HepG2 (cell line): Measurements from ENCODE around the gene FUT1. TPM values are rescaled to one million over a fixed set of nuclear protein-coding genes. Genes with fewer than 3 reads are reported as not detected.

ENCODE experiments used
- EP300 ChIP-seq, 3 experiments: sonication (generic) in 1 of 3; formaldehyde crosslinking in 1 of 3; IDR thresholded peaks; 2 replicates each; pipeline versions ENCODE4 v1.5.1 to v1.6.1; 2011 to 2020; ENCODE audit warnings: low read depth in 2 of 3, low read length in 2 of 3, borderline replicate concordance in 1 of 3, improper control_type of control experiment in 1 of 3, mild to moderate bottlenecking in 1 of 3, missing genetic modification reagents in 1 of 3, moderate library complexity in 1 of 3
- FOXA3 ChIP-seq: IDR thresholded peaks from 2 replicates; pipeline ENCODE4 v1.6.1; 2016; ENCODE audit warnings: missing genetic modification reagents, missing compliant biosample characterization
- FOXP4 ChIP-seq: sonication (generic); formaldehyde crosslinking; IDR thresholded peaks from 2 replicates; pipeline ENCODE4 v1.4.0; 2020; ENCODE audit warnings: missing genetic modification reagents
- GZF1 ChIP-seq: sonication (generic); formaldehyde crosslinking; IDR thresholded peaks from 2 replicates; pipeline ENCODE4 v1.5.1; 2020; ENCODE audit warnings: mild to moderate bottlenecking, missing genetic modification reagents
- NAIF1 ChIP-seq: sonication (generic); formaldehyde crosslinking; IDR thresholded peaks from 2 replicates; pipeline ENCODE4 v1.5.0; 2020; ENCODE audit warnings: mild to moderate bottlenecking, missing genetic modification reagents, borderline replicate concordance
- NCOA2 ChIP-seq: sonication (generic); formaldehyde crosslinking; IDR thresholded peaks from 2 replicates; pipeline ENCODE4 v1.8.0; 2022; ENCODE audit warnings: inconsistent platforms
- NR1H2 ChIP-seq: sonication (generic); formaldehyde crosslinking; IDR thresholded peaks from 2 replicates; pipeline ENCODE4 v1.8.1; 2022; ENCODE audit warnings: low read depth, missing genetic modification reagents, borderline replicate concordance
- SMARCE1 ChIP-seq: fragments of 450-650 bp; IDR thresholded peaks from 2 replicates; pipeline ENCODE4 v1.6.1; 2017; ENCODE audit warnings: borderline replicate concordance
- TCF12 ChIP-seq, 2 experiments: fragments of 450-650 bp in 1 of 2; sonication (generic) in 1 of 2; formaldehyde crosslinking in 1 of 2; IDR thresholded peaks; 2 replicates each; pipeline versions ENCODE4 v1.6.1 to v1.8.0; 2017 to 2022; ENCODE audit warnings: antibody characterized with exemption in 1 of 2, mild to moderate bottlenecking in 1 of 2, missing genetic modification reagents in 1 of 2, moderate library complexity in 1 of 2
- ZBTB10 ChIP-seq: sonication (generic); formaldehyde crosslinking; IDR thresholded peaks from 2 replicates; pipeline ENCODE4 v1.4.0; 2020; ENCODE audit warnings: missing genetic modification reagents, borderline replicate concordance
- ZNF10 ChIP-seq: sonication (generic); formaldehyde crosslinking; IDR thresholded peaks from 2 replicates; pipeline ENCODE4 v1.4.0; 2020; ENCODE audit warnings: mild to moderate bottlenecking, low read depth, missing genetic modification reagents, borderline replicate concordance
- ZNF235 ChIP-seq: sonication (generic); formaldehyde crosslinking; IDR thresholded peaks from 2 replicates; pipeline ENCODE4 v1.8.1; 2023; ENCODE audit warnings: mild to moderate bottlenecking, missing genetic modification reagents, borderline replicate concordance
- ZNF264 ChIP-seq: sonication (generic); formaldehyde crosslinking; IDR thresholded peaks from 2 replicates; pipeline ENCODE4 v1.4.0; 2020; ENCODE audit warnings: missing genetic modification reagents
- ZNF276 ChIP-seq: sonication (generic); formaldehyde crosslinking; IDR thresholded peaks from 2 replicates; pipeline ENCODE4 v1.4.0; 2020; ENCODE audit warnings: mild to moderate bottlenecking, low read depth, missing genetic modification reagents
- ZNF432 ChIP-seq: sonication (generic); formaldehyde crosslinking; IDR thresholded peaks from 2 replicates; pipeline ENCODE4 v1.5.0; 2020; ENCODE audit warnings: missing genetic modification reagents, mild to moderate bottlenecking, borderline replicate concordance
- polyA plus RNA-seq, 8 experiments: library from polyadenylated mRNA; depleted of rRNA in 3 of 8; stranded (reverse) in 7 of 8; unstranded in 1 of 8; fragments of >200 nt; fragmentation: Illumina TruSeq in 4 of 8; extraction: Trizol in 4 of 8; gene quantifications; 2 replicates each; pipeline versions ENCODE4 v1.2.1 to v1.2.3, GENCODE V29; 2011 to 2016; ENCODE audit warnings: low read depth in 4 of 8, missing spikeins in 1 of 8, mixed read lengths in 1 of 8; ENCODE audit not compliant: insufficient read depth in 1 of 8
- total RNA-seq, 5 experiments: library from RNA; depleted of rRNA; stranded (reverse); fragments of >200 nt; fragmentation: Illumina TruSeq; extraction: Trizol; gene quantifications; 2 replicates each; pipeline ENCODE4 v1.2.3, GENCODE V29; 2016; ENCODE audit warnings: low read depth in 1 of 5
- TF ChIP-seq, protein P1 (sequence below): sonication (generic); formaldehyde crosslinking; IDR thresholded peaks from 2 replicates; pipeline ENCODE4 v1.5.0; 2020; ENCODE audit warnings: missing genetic modification reagents
- TF ChIP-seq, protein P2 (sequence below): sonication (generic); formaldehyde crosslinking; IDR thresholded peaks from 2 replicates; pipeline ENCODE4 v1.4.0; 2020; ENCODE audit warnings: missing genetic modification reagents, mild to moderate bottlenecking, borderline replicate concordance

Gene FUT1
- total and polyA plus RNA-seq, 2 of the 13 experiments (the other 11 are each of a cell fraction or from before 2014, with no cell fraction given), result 0.07 to 1.1 TPM

- TF ChIP-seq ZNF235 (CRISPR knock-in tag) (no peak), GZF1 (no peak), NCOA2 (CRISPR knock-in tag) (0 out of 2 replicates have a peak, but pooled peaks have one; percentile 46), NAIF1 (no peak), TCF12 (IDR thresholded peaks at IDR 0.05) (no peak), TCF12 (CRISPR knock-in tag; IDR thresholded peaks at IDR 0.05) (0 out of 2 replicates have a peak, but pooled peaks have one; percentile 53), ZNF264 (CRISPR knock-in tag) (peak; percentile 42; the same call in 1 of the 2 replicates), FOXA3 (CRISPR knock-in tag) (peak; percentile 54), ZNF276 (CRISPR knock-in tag) (no peak), EP300 (IDR thresholded peaks at IDR 0.05; ENCODE audit: low read depth in 2 of 2, low read length in 2 of 2) (peak in 1 of 2 experiments; percentile 41; a peak in 1 of 4 replicates), EP300 (CRISPR knock-in tag; IDR thresholded peaks at IDR 0.05; ENCODE audit: borderline replicate concordance) (no peak; the same call in 1 of the 2 replicates), SMARCE1 (no peak), NR1H2 (no peak), ZBTB10 (CRISPR knock-in tag) (0 out of 2 replicates have a peak, but pooled peaks have one; percentile 45), ZNF432 (CRISPR knock-in tag) (no peak), ZNF10 (CRISPR knock-in tag) (no peak), FOXP4 (peak; percentile 43; the same call in 1 of the 2 replicates)
- TF ChIP-seq, protein P1, sequence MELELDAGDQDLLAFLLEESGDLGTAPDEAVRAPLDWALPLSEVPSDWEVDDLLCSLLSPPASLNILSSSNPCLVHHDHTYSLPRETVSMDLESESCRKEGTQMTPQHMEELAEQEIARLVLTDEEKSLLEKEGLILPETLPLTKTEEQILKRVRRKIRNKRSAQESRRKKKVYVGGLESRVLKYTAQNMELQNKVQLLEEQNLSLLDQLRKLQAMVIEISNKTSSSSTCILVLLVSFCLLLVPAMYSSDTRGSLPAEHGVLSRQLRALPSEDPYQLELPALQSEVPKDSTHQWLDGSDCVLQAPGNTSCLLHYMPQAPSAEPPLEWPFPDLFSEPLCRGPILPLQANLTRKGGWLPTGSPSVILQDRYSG (CRISPR knock-in tag), result no peak
- TF ChIP-seq, protein P2, sequence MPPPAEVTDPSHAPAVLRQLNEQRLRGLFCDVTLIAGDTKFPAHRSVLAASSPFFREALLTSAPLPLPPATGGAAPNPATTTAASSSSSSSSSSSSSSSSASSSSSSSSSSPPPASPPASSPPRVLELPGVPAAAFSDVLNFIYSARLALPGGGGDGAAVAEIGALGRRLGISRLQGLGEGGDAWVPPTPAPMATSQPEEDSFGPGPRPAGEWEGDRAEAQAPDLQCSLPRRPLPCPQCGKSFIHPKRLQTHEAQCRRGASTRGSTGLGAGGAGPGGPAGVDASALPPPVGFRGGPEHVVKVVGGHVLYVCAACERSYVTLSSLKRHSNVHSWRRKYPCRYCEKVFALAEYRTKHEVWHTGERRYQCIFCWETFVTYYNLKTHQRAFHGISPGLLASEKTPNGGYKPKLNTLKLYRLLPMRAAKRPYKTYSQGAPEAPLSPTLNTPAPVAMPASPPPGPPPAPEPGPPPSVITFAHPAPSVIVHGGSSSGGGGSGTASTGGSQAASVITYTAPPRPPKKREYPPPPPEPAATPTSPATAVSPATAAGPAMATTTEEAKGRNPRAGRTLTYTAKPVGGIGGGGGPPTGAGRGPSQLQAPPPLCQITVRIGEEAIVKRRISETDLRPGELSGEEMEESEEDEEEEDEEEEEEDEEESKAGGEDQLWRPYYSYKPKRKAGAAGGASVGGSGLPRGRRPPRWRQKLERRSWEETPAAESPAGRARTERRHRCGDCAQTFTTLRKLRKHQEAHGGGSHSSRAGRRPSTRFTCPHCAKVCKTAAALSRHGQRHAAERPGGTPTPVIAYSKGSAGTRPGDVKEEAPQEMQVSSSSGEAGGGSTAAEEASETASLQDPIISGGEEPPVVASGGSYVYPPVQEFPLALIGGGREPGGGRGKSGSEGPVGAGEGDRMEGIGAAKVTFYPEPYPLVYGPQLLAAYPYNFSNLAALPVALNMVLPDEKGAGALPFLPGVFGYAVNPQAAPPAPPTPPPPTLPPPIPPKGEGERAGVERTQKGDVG (CRISPR knock-in tag), result no peak
Observed at GRCh38 chr19:48757741-48758144, 5.3 kb upstream of the FUT1 start (continued).
